ENCODE data around the gene SMPDL3B.
"Not testable (repeated sequence)": the region's sequence is repeated elsewhere in the genome, so short reads cannot be mapped to it uniquely, and the experiment has no call there.

The SMPDL3B gene

DNA sequence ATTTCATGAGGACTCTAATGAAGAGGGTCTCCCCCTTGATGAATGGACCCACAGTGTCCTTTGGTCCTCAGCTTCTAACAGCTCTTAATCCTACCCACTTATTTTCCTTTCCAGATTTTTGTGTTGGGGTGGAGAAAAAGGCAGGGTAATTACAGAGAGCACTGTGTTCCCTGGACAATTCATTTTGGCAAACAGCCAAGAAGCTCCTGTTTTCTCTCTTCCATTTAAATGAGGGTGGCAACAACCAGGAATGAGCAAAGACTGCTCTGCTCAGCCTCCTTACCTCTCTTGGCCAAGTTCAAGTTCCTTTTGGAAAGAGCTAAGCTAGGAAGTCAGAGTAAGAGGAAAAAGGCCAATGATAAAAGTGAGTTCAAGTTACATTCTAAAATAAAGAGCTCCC is 36.9 kb downstream of the SMPDL3B start:
- peak; percentile 80 for DNase-seq

DNA sequence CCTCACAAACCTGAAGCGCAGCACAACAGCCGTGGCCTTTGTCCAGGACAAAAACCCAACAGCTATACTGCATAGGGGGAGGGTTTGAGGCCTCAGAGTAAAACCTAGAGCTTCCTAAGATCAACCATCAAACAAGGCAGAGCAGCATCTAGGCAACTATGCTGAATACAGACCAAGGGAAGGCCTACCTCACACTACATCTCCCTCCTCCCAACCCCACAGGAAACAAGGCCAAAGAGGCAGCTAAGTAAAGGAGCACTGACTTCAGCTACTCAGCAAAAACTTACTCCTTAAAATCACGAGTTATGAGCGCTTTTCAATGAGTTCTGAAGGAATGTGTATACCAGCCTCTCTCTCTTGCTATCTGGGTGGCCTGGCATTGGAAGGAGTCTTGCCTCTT is 37.3 kb downstream of the SMPDL3B start:
- DNase-seq, result no peak

DNA sequence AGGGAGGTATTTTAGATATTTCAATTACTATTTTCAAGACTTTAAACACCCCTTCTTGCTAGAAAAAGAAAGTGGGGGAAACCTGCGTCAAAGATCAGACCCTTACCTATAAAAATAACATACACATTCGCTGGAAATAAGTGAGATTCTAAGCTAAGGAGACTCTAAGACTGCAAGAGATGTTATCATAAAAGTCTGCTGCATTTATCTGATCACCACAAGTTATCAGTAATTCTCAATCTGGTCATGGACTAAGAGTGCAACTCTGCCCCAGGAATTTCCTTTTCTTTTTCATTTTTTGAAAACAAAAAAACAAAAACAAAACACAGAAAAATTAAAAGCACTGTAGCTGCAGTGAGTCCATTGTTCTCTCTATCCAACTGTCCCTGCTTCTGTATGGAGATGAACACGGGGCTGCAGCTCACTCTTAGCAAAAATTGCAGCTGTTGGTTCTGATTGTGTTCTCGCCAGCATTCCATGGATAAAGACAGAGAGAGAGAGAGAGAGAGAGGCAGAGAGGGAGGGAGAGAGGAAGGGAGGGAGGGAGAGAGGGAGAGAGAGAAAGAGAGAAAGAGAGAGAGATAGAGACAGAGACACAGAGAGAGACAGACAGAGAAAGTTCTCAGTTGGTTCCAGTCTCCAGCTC is 39.1 kb downstream of the SMPDL3B start:
- no peak for DNase-seq

DNA sequence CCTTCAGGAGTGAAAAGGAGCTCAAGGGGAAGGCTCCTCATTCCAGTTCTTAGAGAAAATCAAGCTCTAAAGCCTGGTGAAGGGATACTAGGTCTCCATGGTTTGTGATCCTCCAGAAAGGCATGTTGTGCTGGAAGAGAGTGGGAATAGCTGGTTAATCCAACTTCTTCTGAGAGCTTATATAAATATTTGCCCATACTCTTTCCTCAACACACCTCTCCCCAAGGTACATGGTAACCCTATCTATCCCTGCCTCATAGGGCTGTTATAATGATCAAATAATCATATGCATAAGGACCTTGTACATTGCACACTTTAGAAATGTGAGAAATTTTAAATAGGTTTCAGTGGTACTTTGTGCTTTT is 39.6 kb downstream of the SMPDL3B start:
- no peak for DNase-seq

DNA sequence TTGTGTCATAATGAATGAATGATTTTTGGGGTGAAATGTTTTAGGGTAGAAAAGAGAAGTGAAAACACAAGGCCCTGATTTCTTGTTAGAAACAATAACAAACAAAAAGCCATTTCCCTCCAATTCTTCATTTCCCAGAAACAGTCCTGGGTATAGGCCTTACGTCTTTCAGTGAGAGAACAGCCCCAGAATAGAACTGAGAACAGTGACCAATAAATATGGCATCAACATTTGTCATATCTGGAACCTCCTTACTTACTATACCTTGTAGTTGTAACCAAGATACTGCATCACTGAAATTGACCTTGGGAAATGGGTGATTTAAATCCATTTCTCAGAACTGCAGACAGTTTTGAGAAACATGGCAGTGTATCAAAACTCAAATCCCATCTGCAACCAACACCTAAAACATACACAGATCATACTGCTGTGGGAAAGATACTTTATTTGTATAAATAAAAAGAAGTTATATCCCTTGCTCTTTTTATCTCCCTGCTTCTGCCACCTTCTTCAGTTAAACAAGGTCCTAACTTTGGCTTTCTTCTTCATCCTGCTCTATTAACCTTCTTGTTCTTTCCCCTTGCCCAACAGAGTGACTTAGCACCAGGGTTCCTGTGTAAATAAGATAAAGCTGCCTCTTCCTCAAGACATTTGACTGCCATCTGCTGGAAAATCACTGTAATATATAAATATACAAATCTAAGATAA is 44.5 kb downstream of the SMPDL3B start:
- peak; percentile 57 for DNase-seq

DNA sequence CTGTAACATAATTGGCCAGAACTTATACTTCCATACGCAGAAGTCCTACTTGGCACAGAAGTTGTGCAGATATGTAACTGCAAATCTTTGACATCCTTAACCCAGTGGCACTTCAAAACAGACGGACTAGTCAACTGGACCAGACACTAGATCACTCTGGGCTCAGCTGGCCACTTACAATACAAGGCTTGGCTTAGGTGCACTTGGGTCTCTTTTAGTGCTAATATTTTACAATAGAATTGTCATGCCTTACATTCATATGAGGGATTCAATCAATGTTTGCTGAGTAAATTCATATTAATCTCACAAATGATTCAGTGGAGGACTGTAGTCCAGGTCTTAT is 45.0 kb downstream of the SMPDL3B start:
- no peak for DNase-seq

DNA sequence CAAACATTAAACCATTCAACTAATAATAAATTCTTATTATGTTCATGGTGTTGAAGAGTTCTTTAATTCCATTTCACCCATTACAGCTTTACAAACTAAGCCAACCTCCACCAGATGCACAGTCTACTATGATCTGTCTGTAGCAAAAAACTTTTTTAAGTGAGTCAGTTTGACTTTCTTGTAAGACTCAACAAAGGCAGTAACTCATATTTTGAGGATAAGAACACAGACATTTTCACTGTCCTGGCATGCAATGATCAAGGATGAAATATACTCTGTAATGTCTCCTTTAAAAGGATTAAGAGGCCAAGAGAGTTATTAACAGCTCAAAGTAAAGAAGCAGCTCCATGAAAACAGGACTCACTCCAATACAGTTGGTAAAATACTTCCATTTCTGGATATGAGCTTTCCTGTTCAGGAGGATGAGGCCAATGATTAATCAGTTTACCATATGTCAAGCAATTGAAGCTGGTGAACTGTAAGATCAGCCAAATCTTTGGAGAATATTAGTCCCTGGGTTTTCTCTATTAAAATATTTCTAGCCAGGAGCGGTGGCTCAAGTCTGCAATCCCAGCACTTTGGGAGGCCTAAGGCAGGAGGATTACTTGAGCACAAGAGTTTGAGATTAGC is 45.5 kb downstream of the SMPDL3B start:
- no peak for DNase-seq

DNA sequence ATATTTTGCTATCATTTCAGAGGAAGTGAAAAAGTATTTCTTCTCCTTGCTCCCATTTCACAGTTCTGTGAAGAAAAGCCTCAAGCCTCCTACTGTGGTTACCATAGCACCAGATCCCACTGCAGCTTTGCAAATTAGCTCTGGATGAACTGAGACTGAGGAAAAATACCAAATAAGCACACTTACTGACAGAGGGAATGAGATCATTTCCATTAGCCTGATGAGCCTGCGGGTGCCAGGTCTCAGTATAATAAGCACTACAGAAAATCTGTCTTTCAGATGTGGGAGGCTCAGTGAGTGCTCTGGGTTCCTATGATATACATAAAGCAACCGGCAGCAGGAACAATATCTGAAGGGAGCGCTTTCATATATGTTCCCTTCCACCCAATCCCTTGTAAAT is 46.3 kb downstream of the SMPDL3B start:
- no peak for DNase-seq

DNA sequence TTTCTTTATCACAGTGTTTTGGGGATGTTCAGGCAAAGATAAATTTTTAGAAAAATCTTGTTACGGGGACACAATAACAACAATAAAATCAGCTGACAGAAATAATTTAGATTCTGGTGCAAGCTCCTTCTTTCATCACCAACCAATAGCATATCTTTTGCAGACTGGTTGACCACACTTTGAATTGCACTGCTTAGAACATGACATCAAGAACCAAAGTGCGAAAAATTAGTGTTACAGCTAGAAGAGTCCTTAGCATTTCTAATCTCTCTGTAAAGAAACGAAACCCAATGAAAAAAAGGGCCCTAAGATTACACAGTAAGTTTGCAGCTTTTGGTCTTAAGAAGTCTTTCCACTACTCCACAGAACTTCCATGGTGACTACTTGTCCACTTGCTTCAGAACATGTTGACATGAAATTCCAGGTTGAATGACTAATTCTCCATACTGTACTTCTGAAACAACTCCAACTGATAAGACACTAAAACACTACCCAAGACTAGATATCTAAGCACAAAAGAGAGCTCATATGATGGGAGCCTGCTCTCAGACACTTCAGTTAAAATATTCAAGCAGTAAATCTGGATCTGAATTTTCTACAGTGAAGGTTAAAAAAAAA is 56.2 kb downstream of the SMPDL3B start:
- no peak for DNase-seq

DNA sequence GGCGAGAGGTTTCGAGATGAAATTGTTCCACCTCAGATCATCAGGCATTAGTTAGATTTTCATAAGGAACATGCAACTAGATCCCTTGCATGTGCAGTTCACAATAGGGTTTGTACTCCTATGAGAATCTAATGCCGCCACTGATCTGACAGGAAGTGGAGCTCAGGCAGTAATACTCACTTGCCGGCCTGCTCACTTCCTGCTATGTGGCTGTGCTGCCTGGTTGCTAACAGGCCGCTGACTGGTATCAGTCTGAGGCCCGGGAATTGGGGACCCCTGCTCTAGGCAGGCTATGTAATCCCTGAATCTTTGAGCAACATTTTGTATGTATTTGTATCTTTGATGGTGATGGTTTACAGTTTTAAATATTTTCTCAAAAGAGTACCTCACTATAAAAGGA is 57.5 kb downstream of the SMPDL3B start:
- no peak for DNase-seq

DNA sequence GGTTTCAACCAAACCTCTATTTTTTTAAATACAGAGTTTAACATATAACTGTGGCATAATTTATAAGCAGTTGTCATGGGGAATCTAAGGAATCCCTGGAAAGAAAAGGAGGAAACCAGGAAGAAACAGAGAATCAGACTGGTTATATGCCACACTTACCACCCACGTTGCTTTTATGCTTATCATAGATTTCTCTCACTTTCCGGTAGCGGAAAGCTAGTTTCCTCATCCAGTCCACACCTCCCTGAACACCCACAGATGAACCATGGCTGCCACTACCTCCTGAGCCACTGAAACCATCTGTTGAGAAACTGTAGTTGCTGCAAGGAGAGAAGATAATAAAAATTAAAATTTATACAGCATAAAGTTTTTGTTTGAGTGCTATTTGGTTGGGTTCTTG is 58.4 kb downstream of the SMPDL3B start:
- DNase-seq, result no peak

DNA sequence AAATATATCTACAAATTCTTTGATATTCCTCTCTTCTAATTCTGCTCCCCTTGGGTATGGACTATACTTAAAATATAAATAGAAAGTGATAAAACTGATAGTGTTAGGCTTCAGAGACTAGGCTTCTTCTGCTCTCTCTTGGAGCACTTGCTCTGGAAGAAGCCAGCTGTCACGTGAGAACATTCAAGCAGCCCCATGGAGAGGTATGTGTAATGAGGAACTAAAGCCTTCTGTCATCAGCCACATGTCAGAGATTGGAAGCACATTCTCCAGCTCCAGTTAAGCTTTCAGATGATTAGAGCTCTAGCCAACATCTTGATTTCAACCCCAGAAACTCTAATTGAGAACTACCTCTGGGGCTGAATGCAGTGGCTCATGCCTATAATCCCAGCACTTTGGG is 59.3 kb downstream of the SMPDL3B start:
- DNase-seq, result no peak

DNA sequence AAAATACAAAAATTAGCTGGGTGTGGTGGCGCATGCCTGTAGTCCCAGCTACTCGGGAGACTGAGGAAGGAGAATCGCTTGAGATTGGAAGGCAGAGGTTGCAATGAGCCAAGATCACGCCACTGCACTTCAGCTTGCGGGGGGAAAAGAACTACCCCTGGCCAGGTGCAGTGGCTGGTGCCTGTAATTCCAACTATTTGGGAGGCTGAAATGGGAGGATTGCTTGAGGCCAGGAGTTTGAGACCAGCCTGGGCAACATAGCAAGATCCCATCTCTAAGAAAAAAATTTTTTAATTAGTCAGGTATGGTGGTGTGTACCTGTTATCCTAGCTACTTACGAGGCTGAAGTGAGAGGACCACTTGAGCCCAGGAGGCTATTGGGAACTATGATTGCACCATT is 59.7 kb downstream of the SMPDL3B start:
- DNase-seq, result not testable (repeated sequence)

DNA sequence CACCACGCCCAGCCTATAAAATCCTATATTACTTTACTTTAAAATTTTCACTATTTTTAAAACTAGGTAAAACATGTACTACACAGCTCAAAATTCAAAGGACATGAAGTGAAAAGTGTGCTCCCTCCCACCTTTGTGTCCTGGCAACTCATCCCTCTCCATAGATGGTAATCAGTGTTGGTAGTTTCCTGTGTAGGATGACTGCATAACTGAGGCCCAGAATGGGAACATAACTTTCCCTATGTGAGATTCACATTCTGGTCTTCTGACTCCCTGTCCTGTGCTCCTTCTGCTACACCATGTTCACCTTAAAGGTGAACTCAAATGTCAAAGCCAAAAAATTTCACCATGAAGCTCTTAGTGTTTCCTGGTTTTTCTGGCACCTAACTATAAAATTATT is 64.3 kb downstream of the SMPDL3B start:
- no peak for DNase-seq

DNA sequence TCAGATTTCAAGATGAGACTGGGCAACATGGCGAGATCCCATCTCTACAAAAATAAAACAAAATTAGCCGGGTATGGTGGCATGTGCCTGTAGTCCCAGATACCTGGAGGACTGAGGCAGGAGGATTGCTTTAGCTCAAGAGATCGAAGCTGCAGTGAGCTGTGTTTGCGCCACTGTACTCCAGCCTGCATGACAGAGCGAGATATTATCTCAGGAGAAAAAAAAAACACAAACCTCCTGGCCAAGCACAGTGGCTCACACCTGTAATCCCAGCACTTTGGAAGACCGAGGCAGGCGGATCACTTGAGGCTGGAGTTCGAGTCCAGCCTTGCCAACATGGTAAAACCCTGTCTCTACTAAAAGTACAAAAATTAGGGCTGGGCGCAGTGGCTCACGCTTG is 67.8 kb downstream of the SMPDL3B start:
- DNase-seq, result no peak

DNA sequence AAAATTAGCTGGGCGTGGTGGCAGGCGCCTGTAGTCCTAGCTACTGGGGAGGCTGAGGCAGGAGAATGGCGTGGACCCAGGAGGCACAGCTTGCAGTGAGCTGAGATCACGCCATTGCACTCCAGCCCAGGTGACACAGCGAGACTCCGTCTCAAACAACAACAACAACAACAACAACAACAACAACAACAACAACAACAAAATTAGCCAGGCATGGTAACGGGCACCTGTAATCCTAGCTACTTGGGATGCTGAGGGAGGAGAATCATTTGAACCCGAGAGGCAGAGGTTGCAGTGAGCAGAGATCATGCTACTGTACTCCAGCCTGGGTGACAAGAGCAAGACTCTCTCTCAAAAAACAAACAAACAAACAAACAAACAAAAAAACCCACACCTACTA is 68.3 kb downstream of the SMPDL3B start:
- DNase-seq, result not testable (repeated sequence)
